Measurements from ENCODE around the gene ITGA5. TPM values are rescaled to one million over a fixed set of nuclear protein-coding genes. Genes with fewer than 3 reads are reported as not detected.

The ITGA5 gene
- total and polyA plus RNA-seq, 9 of the 15 experiments (the other 6 are each of a cell fraction or from before 2014, with no cell fraction given), result 9.1 to 82.1 (median 47.4) TPM

DNA sequence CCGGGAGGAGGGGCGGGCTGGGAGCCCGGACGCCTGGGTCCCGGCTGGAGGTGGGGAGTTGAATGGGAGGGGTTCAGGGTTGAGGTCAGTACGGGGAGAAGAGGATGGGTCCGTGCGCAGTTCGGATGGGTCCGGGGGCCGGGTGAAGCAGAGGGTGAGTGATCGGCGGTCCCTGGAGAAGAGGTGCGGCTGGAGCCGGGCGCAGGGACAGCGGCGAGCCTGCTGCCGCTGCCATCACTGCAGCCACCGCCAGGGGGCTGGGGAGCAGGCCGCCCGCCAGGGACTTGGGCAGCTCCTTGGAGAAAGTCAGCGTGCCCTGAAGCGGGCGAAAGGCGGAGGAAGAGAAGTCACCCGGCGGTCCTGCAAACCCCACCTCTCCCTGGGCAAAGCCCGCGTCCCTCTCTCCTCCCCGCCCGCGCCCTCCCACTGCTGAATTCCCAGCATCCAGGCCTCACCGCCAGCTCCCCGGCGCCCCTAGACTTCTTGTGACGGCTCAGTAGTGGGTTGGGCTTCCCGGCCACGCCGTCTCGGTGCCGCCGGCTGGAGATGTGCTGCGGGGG lies 48.8 kb downstream of the ITGA5 start (continued):
- peak; percentile 24; the same call in 1 of the 2 replicates for TF ChIP-seq ARID1B (IDR thresholded peaks at IDR 0.05)
- no peak for TF ChIP-seq CHD4 (IDR thresholded peaks at IDR 0.05; ENCODE audit: insufficient read depth, insufficient replicate concordance, low read depth, low read length, poor library complexity, severe bottlenecking)
- TF ChIP-seq, protein P1, sequence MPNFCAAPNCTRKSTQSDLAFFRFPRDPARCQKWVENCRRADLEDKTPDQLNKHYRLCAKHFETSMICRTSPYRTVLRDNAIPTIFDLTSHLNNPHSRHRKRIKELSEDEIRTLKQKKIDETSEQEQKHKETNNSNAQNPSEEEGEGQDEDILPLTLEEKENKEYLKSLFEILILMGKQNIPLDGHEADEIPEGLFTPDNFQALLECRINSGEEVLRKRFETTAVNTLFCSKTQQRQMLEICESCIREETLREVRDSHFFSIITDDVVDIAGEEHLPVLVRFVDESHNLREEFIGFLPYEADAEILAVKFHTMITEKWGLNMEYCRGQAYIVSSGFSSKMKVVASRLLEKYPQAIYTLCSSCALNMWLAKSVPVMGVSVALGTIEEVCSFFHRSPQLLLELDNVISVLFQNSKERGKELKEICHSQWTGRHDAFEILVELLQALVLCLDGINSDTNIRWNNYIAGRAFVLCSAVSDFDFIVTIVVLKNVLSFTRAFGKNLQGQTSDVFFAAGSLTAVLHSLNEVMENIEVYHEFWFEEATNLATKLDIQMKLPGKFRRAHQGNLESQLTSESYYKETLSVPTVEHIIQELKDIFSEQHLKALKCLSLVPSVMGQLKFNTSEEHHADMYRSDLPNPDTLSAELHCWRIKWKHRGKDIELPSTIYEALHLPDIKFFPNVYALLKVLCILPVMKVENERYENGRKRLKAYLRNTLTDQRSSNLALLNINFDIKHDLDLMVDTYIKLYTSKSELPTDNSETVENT (CRISPR knock-in tag; IDR thresholded peaks at IDR 0.05), result 0 out of 2 replicates have a peak, but pooled peaks have one; percentile 54
- no peak for TF ChIP-seq GTF2F1 (IDR thresholded peaks at IDR 0.05; ENCODE audit: low read depth, low read length)
- no peak for TF ChIP-seq SP2 (IDR thresholded peaks at IDR 0.05; ENCODE audit: extremely low read depth, low read depth, low read length, poor library complexity, severe bottlenecking)
- peak; percentile 18; the same call in 1 of the 2 replicates for TF ChIP-seq MAFK (IDR thresholded peaks at IDR 0.05; ENCODE audit: low read length)
- peak; percentile 85 for TF ChIP-seq SMC3 (conservative IDR thresholded peaks at IDR 0.05; ENCODE audit: insufficient read depth, low read depth, low read length)
- no peak for TF ChIP-seq ZBTB8A (IDR thresholded peaks at IDR 0.05; ENCODE audit: partially characterized antibody)
- TF ChIP-seq, protein P2, sequence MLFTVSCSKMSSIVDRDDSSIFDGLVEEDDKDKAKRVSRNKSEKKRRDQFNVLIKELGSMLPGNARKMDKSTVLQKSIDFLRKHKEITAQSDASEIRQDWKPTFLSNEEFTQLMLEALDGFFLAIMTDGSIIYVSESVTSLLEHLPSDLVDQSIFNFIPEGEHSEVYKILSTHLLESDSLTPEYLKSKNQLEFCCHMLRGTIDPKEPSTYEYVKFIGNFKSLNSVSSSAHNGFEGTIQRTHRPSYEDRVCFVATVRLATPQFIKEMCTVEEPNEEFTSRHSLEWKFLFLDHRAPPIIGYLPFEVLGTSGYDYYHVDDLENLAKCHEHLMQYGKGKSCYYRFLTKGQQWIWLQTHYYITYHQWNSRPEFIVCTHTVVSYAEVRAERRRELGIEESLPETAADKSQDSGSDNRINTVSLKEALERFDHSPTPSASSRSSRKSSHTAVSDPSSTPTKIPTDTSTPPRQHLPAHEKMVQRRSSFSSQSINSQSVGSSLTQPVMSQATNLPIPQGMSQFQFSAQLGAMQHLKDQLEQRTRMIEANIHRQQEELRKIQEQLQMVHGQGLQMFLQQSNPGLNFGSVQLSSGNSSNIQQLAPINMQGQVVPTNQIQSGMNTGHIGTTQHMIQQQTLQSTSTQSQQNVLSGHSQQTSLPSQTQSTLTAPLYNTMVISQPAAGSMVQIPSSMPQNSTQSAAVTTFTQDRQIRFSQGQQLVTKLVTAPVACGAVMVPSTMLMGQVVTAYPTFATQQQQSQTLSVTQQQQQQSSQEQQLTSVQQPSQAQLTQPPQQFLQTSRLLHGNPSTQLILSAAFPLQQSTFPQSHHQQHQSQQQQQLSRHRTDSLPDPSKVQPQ (CRISPR knock-in tag; IDR thresholded peaks at IDR 0.05; ENCODE audit: borderline replicate concordance), result no peak
- TF ChIP-seq, protein P3, sequence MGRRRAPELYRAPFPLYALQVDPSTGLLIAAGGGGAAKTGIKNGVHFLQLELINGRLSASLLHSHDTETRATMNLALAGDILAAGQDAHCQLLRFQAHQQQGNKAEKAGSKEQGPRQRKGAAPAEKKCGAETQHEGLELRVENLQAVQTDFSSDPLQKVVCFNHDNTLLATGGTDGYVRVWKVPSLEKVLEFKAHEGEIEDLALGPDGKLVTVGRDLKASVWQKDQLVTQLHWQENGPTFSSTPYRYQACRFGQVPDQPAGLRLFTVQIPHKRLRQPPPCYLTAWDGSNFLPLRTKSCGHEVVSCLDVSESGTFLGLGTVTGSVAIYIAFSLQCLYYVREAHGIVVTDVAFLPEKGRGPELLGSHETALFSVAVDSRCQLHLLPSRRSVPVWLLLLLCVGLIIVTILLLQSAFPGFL (CRISPR knock-in tag; IDR thresholded peaks at IDR 0.05), result no peak
- TF ChIP-seq KLF13 (tag; IDR thresholded peaks at IDR 0.05; ENCODE audit: borderline replicate concordance, low read depth), result no peak
- TF ChIP-seq CXXC5 (CRISPR knock-in tag; IDR thresholded peaks at IDR 0.05), result peak; percentile 61
- TF ChIP-seq ESRRB (CRISPR knock-in tag; IDR thresholded peaks at IDR 0.05; ENCODE audit: borderline replicate concordance), result no peak
- TF ChIP-seq NELFE (IDR thresholded peaks at IDR 0.05; ENCODE audit: insufficient read depth, insufficient read length), result no peak
- no peak for TF ChIP-seq C11orf30 (IDR thresholded peaks at IDR 0.05; ENCODE audit: low read depth)
- no peak; a peak in 1 of 3 replicates for TF ChIP-seq CBX3 (IDR thresholded peaks at IDR 0.05; ENCODE audit: borderline replicate concordance in 1 of 2, low read length in 2 of 2)
- TF ChIP-seq, protein P4, sequence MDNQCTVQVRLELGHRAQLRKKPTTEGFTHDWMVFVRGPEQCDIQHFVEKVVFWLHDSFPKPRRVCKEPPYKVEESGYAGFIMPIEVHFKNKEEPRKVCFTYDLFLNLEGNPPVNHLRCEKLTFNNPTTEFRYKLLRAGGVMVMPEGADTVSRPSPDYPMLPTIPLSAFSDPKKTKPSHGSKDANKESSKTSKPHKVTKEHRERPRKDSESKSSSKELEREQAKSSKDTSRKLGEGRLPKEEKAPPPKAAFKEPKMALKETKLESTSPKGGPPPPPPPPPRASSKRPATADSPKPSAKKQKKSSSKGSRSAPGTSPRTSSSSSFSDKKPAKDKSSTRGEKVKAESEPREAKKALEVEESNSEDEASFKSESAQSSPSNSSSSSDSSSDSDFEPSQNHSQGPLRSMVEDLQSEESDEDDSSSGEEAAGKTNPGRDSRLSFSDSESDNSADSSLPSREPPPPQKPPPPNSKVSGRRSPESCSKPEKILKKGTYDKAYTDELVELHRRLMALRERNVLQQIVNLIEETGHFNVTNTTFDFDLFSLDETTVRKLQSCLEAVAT (IDR thresholded peaks at IDR 0.05), result peak; percentile 26 to 46; a peak in 1 of 4 replicates
- no peak for TF ChIP-seq ZFP30 (CRISPR knock-in tag; IDR thresholded peaks at IDR 0.05; ENCODE audit: borderline replicate concordance)
- TF ChIP-seq KLF6 (CRISPR knock-in tag; IDR thresholded peaks at IDR 0.05; ENCODE audit: borderline replicate concordance), result no peak
- no peak for TF ChIP-seq TAL1 (IDR thresholded peaks at IDR 0.05)
- TF ChIP-seq GTF2A2 (tag; IDR thresholded peaks at IDR 0.05), result no peak
